SK-N-SH (cell line): ENCODE data around the gene GRM5. TPM values are rescaled to one million over a fixed set of nuclear protein-coding genes. Genes with fewer than 3 reads are reported as not detected.

ENCODE experiments used
- CTCF ChIA-PET: fragments of 300-600, 350-600 bp; formaldehyde crosslinking; extraction: SDS; loops from one replicate; lab custom pipeline; 2021; lab: Yijun Ruan, JAX
- POLR2A ChIA-PET: fragments of 350-600 bp; sonication (Branson Sonifier 250); formaldehyde crosslinking; extraction: SDS; loops from one replicate; lab custom pipeline; 2020; ENCODE audit warnings: antibody characterized with exemption, inconsistent platforms; lab: Yijun Ruan, JAX
- DNase-seq: peaks from one replicate; pipeline ENCODE4 v3.0.0; 2012
- H2AFZ ChIP-seq: fragments of 200-600 bp; sonication (generic); 2 replicates; pipeline ENCODE4 v1.8.1; 2016; ENCODE audit warnings: antibody characterized with exemption, mild to moderate bottlenecking, low read depth
- H3F3A ChIP-seq: fragments of 200-600 bp; sonication (generic); replicated peaks from 2 replicates; pipeline ENCODE3; 2016; ENCODE audit warnings: antibody characterized with exemption, mild to moderate bottlenecking; ENCODE audit not compliant: insufficient read depth
- H3K27ac ChIP-seq, 2 experiments: fragments of 200-500 bp in 1 of 2; fragments of 200-600 bp in 1 of 2; sonication (Bioruptor generic) in 1 of 2; sonication (generic), shearing (Covaris generic) in 1 of 2; 2 replicates each; pipeline versions ENCODE4 v1.5.1 to v1.6.1; 2014 to 2016; ENCODE audit warnings: low read depth in 2 of 2, inconsistent platforms in 1 of 2, low read length in 1 of 2, mild to moderate bottlenecking in 1 of 2, mixed read lengths in 1 of 2
- H3K27me3 ChIP-seq: fragments of 200-600 bp; sonication (generic), shearing (Covaris generic); 2 replicates; pipeline ENCODE4 v1.6.1; 2016; ENCODE audit warnings: mixed run types; ENCODE audit not compliant: insufficient read depth
- H3K36me3 ChIP-seq, 2 experiments: fragments of 200-500 bp in 1 of 2; fragments of 200-600 bp in 1 of 2; sonication (Bioruptor generic) in 1 of 2; sonication (generic) in 1 of 2; replicated peaks in 1 of 2; 2 replicates each; pipeline versions ENCODE3 to v1.5.1; 2014 to 2016; ENCODE audit warnings: low read length in 1 of 2, mild to moderate bottlenecking in 1 of 2; ENCODE audit not compliant: insufficient read depth in 2 of 2, control insufficient read depth in 1 of 2
- H3K4me1 ChIP-seq, 2 experiments: fragments of 200-500 bp in 1 of 2; fragments of 200-600 bp in 1 of 2; sonication (Bioruptor generic) in 1 of 2; sonication (generic), shearing (Covaris generic) in 1 of 2; 2 replicates each; pipeline versions ENCODE4 v1.5.1 to v1.6.1; 2014 to 2016; ENCODE audit warnings: low read depth in 1 of 2, low read length in 1 of 2, mixed run types in 1 of 2; ENCODE audit not compliant: insufficient read depth in 2 of 2, control insufficient read depth in 1 of 2
- H3K4me2 ChIP-seq: fragments of 200-600 bp; sonication (generic), shearing (Covaris generic); 2 replicates; pipeline ENCODE4 v1.6.1; 2017; ENCODE audit warnings: mixed run types
- H3K4me3 ChIP-seq, 2 experiments: fragments of 200-500 bp in 1 of 2; fragments of 200-600 bp in 1 of 2; sonication (Bioruptor generic) in 1 of 2; sonication (generic), shearing (Covaris generic) in 1 of 2; 2 replicates each; pipeline versions ENCODE4 v1.5.1 to v1.8.1; 2014 to 2016; ENCODE audit warnings: low read depth in 2 of 2, inconsistent platforms in 1 of 2, low read length in 1 of 2, mild to moderate bottlenecking in 1 of 2, mixed read lengths in 1 of 2, moderate library complexity in 1 of 2
- H3K79me2 ChIP-seq: fragments of 200-600 bp; sonication (generic); 2 replicates; pipeline ENCODE4 v1.8.1; 2017; ENCODE audit warnings: mild to moderate bottlenecking; ENCODE audit not compliant: insufficient read depth
- H3K9ac ChIP-seq: fragments of 200-600 bp; sonication (generic); 2 replicates; pipeline ENCODE4 v1.6.1; 2017; ENCODE audit warnings: mixed run types
- H3K9me2 ChIP-seq: fragments of 200-600 bp; sonication (generic); 2 replicates; pipeline ENCODE4 v1.6.1; 2017; ENCODE audit warnings: mixed run types
- H3K9me3 ChIP-seq: fragments of 200-600 bp; sonication (generic); 2 replicates; pipeline ENCODE4 v1.6.1; 2017; ENCODE audit warnings: mixed run types, mild to moderate bottlenecking, moderate library complexity
- H4K20me1 ChIP-seq: fragments of 200-600 bp; sonication (generic); 2 replicates; pipeline ENCODE4 v1.6.1; 2017; ENCODE audit warnings: mild to moderate bottlenecking, mixed run types; ENCODE audit not compliant: insufficient read depth
- ELF1 ChIP-seq: IDR thresholded peaks from 2 replicates; pipeline ENCODE4 v1.4.0; 2012
- EP300 ChIP-seq, 2 experiments: IDR thresholded peaks; 2 replicates each; pipeline versions ENCODE4 v1.4.0 to v1.6.1; 2012; ENCODE audit warnings: borderline replicate concordance in 1 of 2, low read depth in 1 of 2, low read length in 1 of 2
- FOXM1 ChIP-seq: IDR thresholded peaks from 2 replicates; pipeline ENCODE4 v1.4.0; 2012; ENCODE audit warnings: low read depth, mild to moderate bottlenecking
- GABPA ChIP-seq: IDR thresholded peaks from 2 replicates; pipeline ENCODE4 v1.4.0; 2012; ENCODE audit warnings: low read depth, mild to moderate bottlenecking
- JUND ChIP-seq: IDR thresholded peaks from 2 replicates; pipeline ENCODE4 v1.4.0; 2012
- MEF2A ChIP-seq: IDR thresholded peaks from 2 replicates; pipeline ENCODE4 v1.4.0; 2012; ENCODE audit warnings: low read depth, borderline replicate concordance
- NFIC ChIP-seq: IDR thresholded peaks from 2 replicates; pipeline ENCODE4 v1.4.0; 2012; ENCODE audit warnings: borderline replicate concordance
- NRF1 ChIP-seq: IDR thresholded peaks from 2 replicates; pipeline ENCODE4 v1.6.1; 2012; ENCODE audit warnings: low read depth, mild to moderate bottlenecking, low read length
- PBX3 ChIP-seq: IDR thresholded peaks from 2 replicates; pipeline ENCODE4; 2012
- POLR2AphosphoS5 ChIP-seq: IDR thresholded peaks from 2 replicates; pipeline ENCODE4 v1.6.1; 2012; ENCODE audit warnings: low read depth, low read length
- RAD21 ChIP-seq: IDR thresholded peaks from 2 replicates; pipeline ENCODE4 v1.6.1; 2012; ENCODE audit warnings: mild to moderate bottlenecking, low read length
- RCOR1 ChIP-seq: fragments of 150-350 bp; IDR thresholded peaks from 2 replicates; pipeline ENCODE4 v1.6.1; 2017; ENCODE audit warnings: antibody characterized with exemption, low read length
- REST ChIP-seq: IDR thresholded peaks from 2 replicates; pipeline ENCODE4 v1.6.1; 2012; ENCODE audit warnings: mild to moderate bottlenecking, low read depth, low read length, moderate library complexity
- RXRA ChIP-seq: IDR thresholded peaks from 2 replicates; pipeline ENCODE4 v1.4.0; 2012; ENCODE audit warnings: low read depth, mild to moderate bottlenecking, borderline replicate concordance
- SMC3 ChIP-seq: IDR thresholded peaks from 2 replicates; pipeline ENCODE4 v1.6.1; 2012; ENCODE audit warnings: low read depth, low read length, improper control_type of control experiment
- YY1 ChIP-seq: IDR thresholded peaks from 2 replicates; pipeline ENCODE4 v1.4.0; 2012; ENCODE audit warnings: low read depth, mild to moderate bottlenecking
- WGBS: methylation state at CpG from one replicate; pipeline ENCODE4 v1.1.6; 2017; ENCODE audit warnings: low lambda C conversion rate; 5-methylcytosine and 5-hydroxymethylcytosine counted together
- polyA plus RNA-seq, 3 experiments: library from polyadenylated mRNA; depleted of rRNA; stranded (reverse); fragments of >200 nt; gene quantifications; 2 replicates each; pipeline ENCODE4 v1.2.3, GENCODE V29; 2012
- TF ChIP-seq, protein P1 (sequence below): IDR thresholded peaks from 2 replicates; pipeline ENCODE4 v1.4.0; 2012; ENCODE audit warnings: low read depth

The GRM5 gene
- polyA plus RNA-seq, 1 of the 3 experiments (the other 2 are of a cell fraction) = not detected

GRCh38 chr11:88831303-88831890, 234.4 kb downstream of the GRM5 start:
- ChIA-PET CTCF (no interaction called here), POLR2A (no interaction called here)
- no peaks in the 10 kb centered on the region for H3K9me2 ChIP-seq

DNA sequence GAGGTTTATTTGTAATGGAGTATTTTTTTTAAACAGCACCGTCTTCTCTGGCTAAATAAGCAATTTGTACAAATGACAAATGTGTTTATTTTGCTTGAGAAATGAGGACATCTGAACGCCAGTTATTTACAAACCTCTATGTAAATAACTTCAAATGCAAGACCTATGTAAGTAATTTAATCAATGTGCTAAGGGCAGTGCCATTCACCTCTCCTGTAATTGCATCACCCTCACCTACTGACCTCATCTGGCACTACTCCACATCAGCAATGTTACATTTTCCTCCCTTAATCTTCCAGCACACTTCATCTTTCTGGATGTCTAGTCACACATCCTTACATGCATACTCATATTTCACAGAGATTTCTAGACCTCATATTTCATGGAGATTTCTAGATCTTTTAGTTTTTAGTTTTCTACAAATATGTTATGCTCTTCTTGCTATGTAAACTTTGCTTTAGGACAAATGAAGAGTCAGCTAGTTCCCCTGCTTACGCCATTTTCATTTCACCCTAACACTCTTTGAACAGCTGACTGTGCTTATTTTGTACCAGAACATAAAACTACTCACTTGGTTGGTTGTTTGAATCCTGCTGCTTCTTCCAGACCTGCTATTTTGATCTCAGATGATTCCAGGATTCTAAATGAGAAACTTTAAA, 238.6 kb downstream of the GRM5 start:
- ChIA-PET CTCF (no interaction called here), POLR2A (no interaction called here)
- Histone ChIP-seq H3K27ac (no peak overlapping the region), H2AFZ (no peak overlapping the region), H4K20me1 (no peaks in the 10 kb centered on the region), H3K9ac (no peak overlapping the region), H3K9me2 (no peaks in the 10 kb centered on the region), H3K4me1 (no peaks in the 10 kb centered on the region), H3K27me3 (no peaks in the 10 kb centered on the region), H3K9me3 (no peaks in the 10 kb centered on the region), H3K36me3 (no peaks in the 10 kb centered on the region), H3K4me2 (no peak overlapping the region), H3K4me3 (no peak overlapping the region), H3K79me2 (no peaks in the 10 kb centered on the region), H3F3A (no peaks in the 10 kb centered on the region)
- TF ChIP-seq JUND (no peak), FOXM1 (no peak), SMC3 (no peak), POLR2AphosphoS5 (no peak), RCOR1 (no peak), RXRA (no peak), REST (no peak), NRF1 (no peak), YY1 (no peak), NFIC (no peak)
- WGBS = 1% methylated on average over 3 of the region's 3 CpGs
- DNase-seq = no peak

More at GRCh38 chr11:88831303-88831890, 234.4 kb downstream of the GRM5 start:
- TF ChIP-seq GABPA = no peak
- TF ChIP-seq, protein P1, sequence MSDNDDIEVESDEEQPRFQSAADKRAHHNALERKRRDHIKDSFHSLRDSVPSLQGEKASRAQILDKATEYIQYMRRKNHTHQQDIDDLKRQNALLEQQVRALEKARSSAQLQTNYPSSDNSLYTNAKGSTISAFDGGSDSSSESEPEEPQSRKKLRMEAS = no peak
- TF ChIP-seq RAD21 = no peak
- TF ChIP-seq POLR2AphosphoS5 = no peak
- no peak for TF ChIP-seq FOXM1
- no peak for TF ChIP-seq MEF2A
- no peak for TF ChIP-seq PBX3
- TF ChIP-seq EP300 (IDR thresholded peaks at IDR 0.05; ENCODE audit: borderline replicate concordance in 1 of 2, low read depth in 1 of 2, low read length in 1 of 2) = no peak
- TF ChIP-seq ELF1 = no peak
- Histone ChIP-seq H3K36me3 (no peaks in the 10 kb centered on the region), H3K27me3 (no peaks in the 10 kb centered on the region), H3K9me3 (no peaks in the 10 kb centered on the region), H3K79me2 (no peaks in the 10 kb centered on the region), H2AFZ (no peak overlapping the region), H3F3A (no peaks in the 10 kb centered on the region), H3K4me1 (no peaks in the 10 kb centered on the region), H3K4me2 (no peak overlapping the region), H3K27ac (no peak overlapping the region), H3K9ac (no peak overlapping the region), H3K4me3 (no peak overlapping the region), H4K20me1 (no peaks in the 10 kb centered on the region)
- WGBS = 0% methylated on average over 2 of the region's 3 CpGs
- no peak for DNase-seq
